ENCODE data around the gene BCORL1. TPM values are rescaled to one million over a fixed set of nuclear protein-coding genes. Genes with fewer than 3 reads are reported as not detected.

The BCORL1 gene
- total RNA-seq, 1 donor from 2014 or later: 1.1 TPM

DNA sequence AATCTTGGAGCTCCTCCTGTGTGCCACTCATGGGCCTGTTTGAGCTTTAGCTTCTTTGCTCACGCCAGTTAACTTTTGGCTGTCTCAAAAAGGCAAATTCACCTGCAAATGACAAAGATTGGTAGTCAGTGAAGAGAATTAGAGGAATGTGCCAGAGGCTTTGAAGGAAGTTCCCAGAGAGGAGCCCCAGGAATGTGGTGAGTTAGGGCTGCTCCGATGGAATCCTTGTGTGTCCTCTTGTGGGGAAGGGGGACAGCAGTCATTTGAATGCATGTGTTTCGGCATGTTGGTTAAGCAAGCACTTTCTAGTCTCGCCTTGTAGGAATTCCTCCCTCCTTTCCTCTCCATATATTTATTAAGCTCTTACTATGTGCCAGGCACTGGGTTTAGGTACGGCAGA is 65.0 kb downstream of the BCORL1 start:
- DNase-seq (ENCODE audit: low read depth) (no peak), FAIRE-seq (no peak)
- no peak overlapping the region for H3K4me3 ChIP-seq (ENCODE audit: low read depth, low read length)
- TF ChIP-seq, protein P1, sequence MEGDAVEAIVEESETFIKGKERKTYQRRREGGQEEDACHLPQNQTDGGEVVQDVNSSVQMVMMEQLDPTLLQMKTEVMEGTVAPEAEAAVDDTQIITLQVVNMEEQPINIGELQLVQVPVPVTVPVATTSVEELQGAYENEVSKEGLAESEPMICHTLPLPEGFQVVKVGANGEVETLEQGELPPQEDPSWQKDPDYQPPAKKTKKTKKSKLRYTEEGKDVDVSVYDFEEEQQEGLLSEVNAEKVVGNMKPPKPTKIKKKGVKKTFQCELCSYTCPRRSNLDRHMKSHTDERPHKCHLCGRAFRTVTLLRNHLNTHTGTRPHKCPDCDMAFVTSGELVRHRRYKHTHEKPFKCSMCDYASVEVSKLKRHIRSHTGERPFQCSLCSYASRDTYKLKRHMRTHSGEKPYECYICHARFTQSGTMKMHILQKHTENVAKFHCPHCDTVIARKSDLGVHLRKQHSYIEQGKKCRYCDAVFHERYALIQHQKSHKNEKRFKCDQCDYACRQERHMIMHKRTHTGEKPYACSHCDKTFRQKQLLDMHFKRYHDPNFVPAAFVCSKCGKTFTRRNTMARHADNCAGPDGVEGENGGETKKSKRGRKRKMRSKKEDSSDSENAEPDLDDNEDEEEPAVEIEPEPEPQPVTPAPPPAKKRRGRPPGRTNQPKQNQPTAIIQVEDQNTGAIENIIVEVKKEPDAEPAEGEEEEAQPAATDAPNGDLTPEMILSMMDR (IDR thresholded peaks at IDR 0.05; ENCODE audit: insufficient read depth, low read length, severe bottlenecking): no peak
- no peaks in the 10 kb centered on the region for H3K27me3 ChIP-seq (ENCODE audit: control insufficient read depth, insufficient read depth, low read length)
- no peaks in the 10 kb centered on the region for H3K36me3 ChIP-seq (ENCODE audit: control insufficient read depth, insufficient read depth, low read length)

DNA sequence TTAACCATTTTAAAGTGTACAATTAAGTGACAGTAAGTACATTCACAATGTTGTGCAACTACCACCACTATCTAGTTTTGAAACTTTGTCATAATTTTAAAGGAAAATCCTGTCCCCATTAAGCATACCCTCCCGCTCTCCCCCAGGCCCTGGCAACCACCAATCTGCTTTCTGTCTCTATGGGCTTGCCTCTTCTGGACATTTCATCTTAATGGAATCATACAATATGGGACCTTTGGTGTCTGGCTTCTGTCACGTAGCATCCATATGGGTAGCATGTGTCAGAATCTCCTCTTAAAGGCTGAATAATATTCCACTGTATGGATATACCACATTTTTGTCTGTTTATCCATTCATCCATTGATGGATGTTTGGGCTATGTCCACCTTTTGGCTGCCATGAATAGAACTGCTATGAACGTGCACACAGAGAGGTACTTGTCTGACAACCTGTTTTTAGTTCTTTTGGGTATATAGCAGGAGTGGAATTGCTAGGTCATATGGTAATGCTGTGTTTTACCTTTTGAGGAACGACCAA is 66.3 kb downstream of the BCORL1 start:
- H3K27me3 ChIP-seq (ENCODE audit: control insufficient read depth, insufficient read depth, low read length): no peaks in the 10 kb centered on the region
- no peak for DNase-seq (ENCODE audit: low read depth)
- TF ChIP-seq, protein P1 (IDR thresholded peaks at IDR 0.05; ENCODE audit: insufficient read depth, low read length, severe bottlenecking): no peak
- FAIRE-seq: no peak
- no peaks in the 10 kb centered on the region for H3K36me3 ChIP-seq (ENCODE audit: control insufficient read depth, insufficient read depth, low read length)
- no peak overlapping the region for H3K4me3 ChIP-seq (ENCODE audit: low read depth, low read length)

DNA sequence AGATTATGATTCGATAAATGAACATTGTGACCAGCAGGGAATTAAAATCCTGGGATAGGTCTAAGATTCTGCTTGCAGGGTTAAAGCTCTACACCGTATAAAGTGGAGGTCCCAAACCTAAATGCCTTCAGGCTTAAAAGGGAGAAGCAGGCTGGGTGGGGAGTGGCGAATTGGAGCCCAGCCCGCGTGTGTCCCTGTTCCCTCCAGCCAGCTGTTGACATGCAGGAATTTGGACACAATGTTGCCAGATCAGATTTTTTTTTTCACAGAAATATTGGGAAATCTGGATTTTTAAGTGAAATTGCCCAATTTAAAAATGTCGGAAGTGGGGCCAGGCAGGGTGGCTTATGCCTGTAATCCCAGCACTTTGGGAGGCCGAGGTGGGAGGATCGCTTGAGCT is 67.4 kb downstream of the BCORL1 start:
- H3K36me3 ChIP-seq (ENCODE audit: control insufficient read depth, insufficient read depth, low read length): no peaks in the 10 kb centered on the region
- FAIRE-seq (no peak), DNase-seq (ENCODE audit: low read depth) (no peak)
- H3K27me3 ChIP-seq (ENCODE audit: control insufficient read depth, insufficient read depth, low read length): no peaks in the 10 kb centered on the region
- no peak overlapping the region for H3K4me3 ChIP-seq (ENCODE audit: low read depth, low read length)
- TF ChIP-seq, protein P1 (IDR thresholded peaks at IDR 0.05; ENCODE audit: insufficient read depth, low read length, severe bottlenecking): no peak

DNA sequence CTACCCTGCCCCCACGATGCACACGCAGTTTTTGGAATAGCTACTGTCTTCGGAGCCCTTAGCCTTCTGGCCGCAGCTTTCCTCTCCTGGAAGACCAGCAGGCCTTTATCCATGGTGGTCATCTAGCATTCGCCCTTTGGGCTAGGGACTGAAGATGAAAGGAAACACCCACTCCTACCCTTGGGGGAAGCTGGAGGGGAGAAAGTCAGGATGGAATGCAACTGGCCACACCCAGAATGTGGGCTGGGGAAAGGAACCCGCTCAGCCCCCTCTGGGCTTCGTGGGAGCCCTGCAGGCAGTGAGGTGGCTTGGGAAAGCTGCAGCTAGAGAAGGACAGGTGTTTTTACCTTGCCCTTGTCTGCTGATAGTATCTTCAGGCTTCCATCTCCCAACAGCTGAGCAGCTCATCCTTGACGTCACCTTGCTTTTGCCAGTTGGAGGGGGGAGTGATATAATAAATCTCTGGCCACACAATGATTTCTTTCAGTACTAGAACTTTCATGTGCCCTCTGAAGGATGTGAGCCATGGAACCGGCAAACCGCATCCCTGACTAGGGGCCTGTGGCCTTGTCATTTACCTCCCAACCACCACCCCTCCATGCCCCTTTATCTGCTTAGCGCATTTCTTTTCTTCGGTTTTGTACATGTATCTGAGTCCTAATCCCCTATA is 68.9 kb downstream of the BCORL1 start:
- Histone ChIP-seq H3K27me3 (ENCODE audit: control insufficient read depth, insufficient read depth, low read length) (no peaks in the 10 kb centered on the region), H3K4me3 (ENCODE audit: low read depth, low read length) (no peak overlapping the region), H3K36me3 (ENCODE audit: control insufficient read depth, insufficient read depth, low read length) (no peaks in the 10 kb centered on the region)
- FAIRE-seq (no peak), DNase-seq (ENCODE audit: low read depth) (no peak)
- TF ChIP-seq, protein P1 (IDR thresholded peaks at IDR 0.05; ENCODE audit: insufficient read depth, low read length, severe bottlenecking): no peak

DNA sequence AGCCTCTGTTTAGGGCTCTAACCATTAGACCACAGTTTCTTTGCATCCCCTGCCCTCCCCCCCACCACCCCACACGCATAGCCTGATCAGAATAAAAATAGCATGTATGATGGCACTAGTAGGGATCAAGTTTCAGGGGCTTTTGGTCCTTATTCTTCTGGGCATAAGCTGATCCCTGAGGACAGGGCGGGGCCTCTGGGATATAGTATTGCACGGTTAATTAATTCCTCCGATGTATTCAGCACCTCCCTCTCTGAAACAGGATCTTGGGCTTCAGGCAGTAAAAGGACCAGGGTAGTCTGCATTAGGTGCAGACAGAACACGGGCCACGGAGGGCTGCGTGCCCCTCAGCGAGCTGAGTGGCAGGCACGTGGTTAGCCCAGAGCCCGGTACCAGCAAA is 70.8 kb downstream of the BCORL1 start:
- DNase-seq (ENCODE audit: low read depth) (no peak), FAIRE-seq (no peak)
- Histone ChIP-seq H3K4me3 (ENCODE audit: low read depth, low read length) (no peak overlapping the region), H3K27me3 (ENCODE audit: control insufficient read depth, insufficient read depth, low read length) (no peaks in the 10 kb centered on the region), H3K36me3 (ENCODE audit: control insufficient read depth, insufficient read depth, low read length) (no peaks in the 10 kb centered on the region)
- TF ChIP-seq, protein P1 (IDR thresholded peaks at IDR 0.05; ENCODE audit: insufficient read depth, low read length, severe bottlenecking): no peak

DNA sequence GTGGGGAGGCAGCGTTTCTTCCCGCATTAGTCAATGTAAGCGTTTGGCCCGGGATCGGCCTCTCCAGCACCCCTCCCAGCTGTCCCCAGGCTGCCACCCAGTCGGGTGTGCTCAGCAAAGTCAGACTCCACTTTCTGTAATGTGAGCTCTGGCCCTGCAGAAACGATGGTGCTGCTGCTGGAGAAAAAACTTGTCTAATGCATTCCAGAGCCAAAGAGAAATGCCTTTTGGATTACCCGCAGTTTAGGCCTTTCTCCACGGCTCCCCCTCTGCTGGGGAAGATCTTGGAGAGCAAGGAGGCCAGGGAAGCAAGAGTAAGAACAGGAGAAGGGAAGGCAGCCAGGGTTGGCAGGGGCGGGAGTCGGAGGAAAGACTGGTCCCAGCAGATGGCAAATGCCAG is 72.7 kb downstream of the BCORL1 start:
- DNase-seq (ENCODE audit: low read depth) (no peak), FAIRE-seq (no peak)
- TF ChIP-seq, protein P1 (IDR thresholded peaks at IDR 0.05; ENCODE audit: insufficient read depth, low read length, severe bottlenecking): no peak
- Histone ChIP-seq H3K27me3 (ENCODE audit: control insufficient read depth, insufficient read depth, low read length) (no peaks in the 10 kb centered on the region), H3K4me3 (ENCODE audit: low read depth, low read length) (no peak overlapping the region), H3K36me3 (ENCODE audit: control insufficient read depth, insufficient read depth, low read length) (no peaks in the 10 kb centered on the region)

Measured in bronchial epithelial cell (primary cell).